Left colon (tissue), 2 donors: ENCODE results near the gene DUS1L. TPM values are rescaled to one million over a fixed set of nuclear protein-coding genes. Genes with fewer than 3 reads are reported as not detected.
A peak's percentile ranks its signal among the peaks of the same experiment; 100 is the strongest.

Experiments
- ATAC-seq: fragments of 200-7000 bp; cut with Tn5 transposase; one replicate; pipeline ENCODE4 v1.9.1; 2020; ENCODE audit warnings: mild to moderate bottlenecking, moderate library complexity
- DNase-seq, 2 donors: peaks; one replicate each; pipeline ENCODE4 v3.0.0-alpha.2; 2020
- intact Hi-C, 2 donors: fragments of 100-400 bp; cut with DNase I in 1 of 2; cut with micrococcal nuclease in 1 of 2; formaldehyde crosslinking; loops; one replicate each; pipeline versions ENCODE4 v1.11.2 to v1.14.0; 2022; cut with DNase I, micrococcal nuclease
- long read RNA-seq: library from polyadenylated mRNA; unstranded; transcript quantifications from one replicate; pipeline ENCODE4 v2.0.0, GENCODE V29; 2021
- total RNA-seq, 2 donors: library from RNA; stranded (reverse); fragmentation: NEBNext Ultra II Directional; extraction: Animal tissue kit (Norgen Biotek cat#: 25700); gene quantifications; one replicate each; pipeline ENCODE4 v1.2.1, GENCODE V29; 2021
- donor health status: DM: no; HTN: no; CAD: no.
- donor health status: DM: yes; HTN: yes; CAD: no.

Gene DUS1L
- 100 to 1,000 TPM; 127 to 146 TPM for total RNA-seq
- long read RNA-seq, partial matches to known transcripts: 33 of 461 reads
- long read RNA-seq, other reads (novel, unspliced or antisense): 426 of 461 reads

GRCh38 chr17:82065638-82066303 lies at the start of gene DUS1L:
DUS1L (minus strand) TSS chr17:82065804; CDS start chr17:82065059, 745 bp downstream.
- peak in 1 of 2 donors; percentile 67 for DNase-seq
- ATAC-seq: peak; percentile 69
- intact Hi-C loops: no loop called here

GRCh38 chr17:82114872-82115271 lies 49.3 kb upstream of the DUS1L start:
- intact Hi-C loops: no loop called here

GRCh38 chr17:82114447-82114846 lies 48.8 kb upstream of the DUS1L start:
- ATAC-seq: no peak
- intact Hi-C loops: no loop called here

More at GRCh38 chr17:82114872-82115271, 49.3 kb upstream of the DUS1L start:
- DNase-seq (no peak), ATAC-seq (no peak)

GRCh38 chr17:82113941-82114340 lies 48.3 kb upstream of the DUS1L start:
- no peak for ATAC-seq
- intact Hi-C loops: no loop called here
- DNase-seq: no peak

More at GRCh38 chr17:82114447-82114846, 48.8 kb upstream of the DUS1L start:
- DNase-seq: no peak

GRCh38 chr17:82113422-82113821 lies 47.8 kb upstream of the DUS1L start:
- intact Hi-C loops: no loop called here
- ATAC-seq (no peak), DNase-seq (no peak)

GRCh38 chr17:82112914-82113311 lies 47.3 kb upstream of the DUS1L start:
- no peak for ATAC-seq
- no peak for DNase-seq
- intact Hi-C loops: no loop called here

GRCh38 chr17:82112181-82112913 lies 46.7 kb upstream of the DUS1L start:
- intact Hi-C loops: no loop called here
- DNase-seq (no peak), ATAC-seq (no peak)

GRCh38 chr17:82110298-82110697 lies 44.7 kb upstream of the DUS1L start:
- DNase-seq (no peak), ATAC-seq (no peak)
- intact Hi-C loops: no loop called here

- intact Hi-C loops: no loop called here
- DNase-seq: no peak
- ATAC-seq: no peak
Measured at GRCh38 chr17:82108961-82109475, 43.4 kb upstream of the DUS1L start.

GRCh38 chr17:82108496-82108945 lies 42.9 kb upstream of the DUS1L start:
- intact Hi-C loops: no loop called here
- ATAC-seq: no peak

GRCh38 chr17:82108038-82108437 lies 42.4 kb upstream of the DUS1L start:
- DNase-seq (no peak), ATAC-seq (no peak)
- intact Hi-C loops: no loop called here

More at GRCh38 chr17:82108496-82108945, 42.9 kb upstream of the DUS1L start:
- DNase-seq: no peak

- DNase-seq (no peak), ATAC-seq (no peak)
- intact Hi-C loops: no loop called here
Measured at GRCh38 chr17:82107341-82107860, 41.8 kb upstream of the DUS1L start.

- ATAC-seq (peak; percentile 2), DNase-seq (no peak)
- intact Hi-C loops: no loop called here
Measured at GRCh38 chr17:82106688-82107305, 41.2 kb upstream of the DUS1L start.

GRCh38 chr17:82105882-82106687 lies 40.5 kb upstream of the DUS1L start:
- peak; percentile 79 to 80 for DNase-seq
- ATAC-seq: peak; percentile 80
- intact Hi-C loops: no loop called here

GRCh38 chr17:82105417-82105881 lies 39.8 kb upstream of the DUS1L start:
- ATAC-seq (no peak), DNase-seq (no peak)
- intact Hi-C loops: no loop called here

GRCh38 chr17:82104797-82105416 lies 39.3 kb upstream of the DUS1L start:
- intact Hi-C loops: no loop called here
- DNase-seq: no peak
- no peak for ATAC-seq

- intact Hi-C loops: no loop called here
- DNase-seq (peak; percentile 63 to 71), ATAC-seq (peak; percentile 6)
Measured at GRCh38 chr17:82103553-82104451, 38.2 kb upstream of the DUS1L start.
